Coronary artery (tissue), 2 donors: ENCODE results near the gene CBY2.
"Not testable (repeated sequence)": the region's sequence is repeated elsewhere in the genome, so short reads cannot be mapped to it uniquely, and the experiment has no call there.

Source experiments
- DNase-seq: peaks from one replicate; pipeline ENCODE4 v3.0.0-alpha.2; 2017; ENCODE audit warnings: low spot score
- H3K27ac ChIP-seq, 2 donors: fragments of 200-600 bp; sonication (generic); one replicate each; pipeline ENCODE4 v1.5.1; 2016 to 2019
- H3K4me3 ChIP-seq: fragments of 200-600 bp; sonication (generic); 2 replicates; pipeline ENCODE4 v1.5.1; 2016; ENCODE audit warnings: mild to moderate bottlenecking, moderate library complexity
- TF ChIP-seq, protein P1 (sequence below): fragments of 200-600 bp; sonication (generic); IDR thresholded peaks from one replicate; pipeline ENCODE4 v1.5.1; 2019; ENCODE audit warnings: antibody characterized with exemption

The CBY2 gene

DNA sequence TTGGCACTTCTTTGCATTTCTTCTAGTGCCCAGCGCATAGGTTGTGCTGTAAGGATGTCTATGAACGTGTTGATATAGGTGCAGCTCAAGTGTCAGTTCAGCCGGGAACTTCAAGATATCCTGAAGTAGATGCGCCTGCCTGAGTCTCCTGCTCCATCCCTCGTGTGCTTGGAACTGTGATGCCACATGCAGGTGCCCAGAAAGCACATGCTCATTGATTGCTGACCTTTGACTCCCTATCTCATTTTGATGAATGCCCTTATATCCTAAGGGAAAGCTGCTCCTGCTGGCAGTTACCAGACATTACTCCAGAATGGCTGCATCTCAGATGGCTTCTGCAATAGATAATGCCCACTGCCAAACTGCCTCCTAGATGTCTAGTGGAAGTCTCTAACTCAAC lies 40.9 kb downstream of the CBY2 start:
- no peak overlapping the region for H3K27ac ChIP-seq
- no peak for DNase-seq
- no peak overlapping the region for H3K4me3 ChIP-seq
- TF ChIP-seq, protein P1, sequence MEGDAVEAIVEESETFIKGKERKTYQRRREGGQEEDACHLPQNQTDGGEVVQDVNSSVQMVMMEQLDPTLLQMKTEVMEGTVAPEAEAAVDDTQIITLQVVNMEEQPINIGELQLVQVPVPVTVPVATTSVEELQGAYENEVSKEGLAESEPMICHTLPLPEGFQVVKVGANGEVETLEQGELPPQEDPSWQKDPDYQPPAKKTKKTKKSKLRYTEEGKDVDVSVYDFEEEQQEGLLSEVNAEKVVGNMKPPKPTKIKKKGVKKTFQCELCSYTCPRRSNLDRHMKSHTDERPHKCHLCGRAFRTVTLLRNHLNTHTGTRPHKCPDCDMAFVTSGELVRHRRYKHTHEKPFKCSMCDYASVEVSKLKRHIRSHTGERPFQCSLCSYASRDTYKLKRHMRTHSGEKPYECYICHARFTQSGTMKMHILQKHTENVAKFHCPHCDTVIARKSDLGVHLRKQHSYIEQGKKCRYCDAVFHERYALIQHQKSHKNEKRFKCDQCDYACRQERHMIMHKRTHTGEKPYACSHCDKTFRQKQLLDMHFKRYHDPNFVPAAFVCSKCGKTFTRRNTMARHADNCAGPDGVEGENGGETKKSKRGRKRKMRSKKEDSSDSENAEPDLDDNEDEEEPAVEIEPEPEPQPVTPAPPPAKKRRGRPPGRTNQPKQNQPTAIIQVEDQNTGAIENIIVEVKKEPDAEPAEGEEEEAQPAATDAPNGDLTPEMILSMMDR: no peak

DNA sequence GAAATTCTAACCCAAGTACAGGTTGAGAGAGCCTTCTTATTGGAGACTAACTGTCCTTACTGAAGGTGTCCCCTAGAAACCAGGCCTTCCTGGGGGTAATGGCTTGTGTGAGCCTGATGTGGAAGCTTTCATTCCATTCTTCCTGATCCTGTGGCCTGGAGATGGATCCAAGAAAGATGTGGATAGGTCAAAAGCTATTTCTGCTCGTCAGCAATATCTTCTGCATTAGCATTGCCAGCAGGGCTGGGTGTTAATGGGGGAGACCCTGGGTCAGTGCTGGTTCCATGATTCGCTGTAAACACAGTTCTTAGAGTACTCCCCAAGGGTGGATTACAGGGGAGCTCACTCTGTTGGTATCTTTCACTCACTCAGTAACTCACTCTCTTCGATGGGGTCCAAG lies 42.9 kb downstream of the CBY2 start:
- TF ChIP-seq, protein P1: no peak
- Histone ChIP-seq H3K4me3 (no peak overlapping the region), H3K27ac (no peak overlapping the region)
- no peak for DNase-seq

DNA sequence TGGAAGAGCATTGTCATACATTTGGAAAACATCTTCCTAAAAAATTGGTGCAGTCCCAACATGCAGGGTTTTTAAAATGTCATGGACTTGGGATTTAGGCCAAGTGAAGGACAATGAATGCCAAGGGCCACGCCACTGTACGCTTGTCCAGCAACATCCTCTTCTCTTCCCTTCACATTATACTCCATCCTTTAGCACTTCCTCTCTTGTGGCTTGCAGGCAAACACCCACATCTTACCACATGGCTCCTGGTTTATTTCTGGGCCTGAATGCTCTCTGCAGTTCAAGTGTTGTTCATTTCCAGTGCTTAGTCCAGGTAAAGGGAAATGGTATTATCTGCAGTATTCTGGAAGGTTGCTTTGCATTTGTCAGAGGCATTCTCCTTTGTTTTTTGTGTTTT lies 45.0 kb downstream of the CBY2 start:
- DNase-seq: no peak
- Histone ChIP-seq H3K27ac (no peak overlapping the region), H3K4me3 (no peak overlapping the region)
- TF ChIP-seq, protein P1: no peak

DNA sequence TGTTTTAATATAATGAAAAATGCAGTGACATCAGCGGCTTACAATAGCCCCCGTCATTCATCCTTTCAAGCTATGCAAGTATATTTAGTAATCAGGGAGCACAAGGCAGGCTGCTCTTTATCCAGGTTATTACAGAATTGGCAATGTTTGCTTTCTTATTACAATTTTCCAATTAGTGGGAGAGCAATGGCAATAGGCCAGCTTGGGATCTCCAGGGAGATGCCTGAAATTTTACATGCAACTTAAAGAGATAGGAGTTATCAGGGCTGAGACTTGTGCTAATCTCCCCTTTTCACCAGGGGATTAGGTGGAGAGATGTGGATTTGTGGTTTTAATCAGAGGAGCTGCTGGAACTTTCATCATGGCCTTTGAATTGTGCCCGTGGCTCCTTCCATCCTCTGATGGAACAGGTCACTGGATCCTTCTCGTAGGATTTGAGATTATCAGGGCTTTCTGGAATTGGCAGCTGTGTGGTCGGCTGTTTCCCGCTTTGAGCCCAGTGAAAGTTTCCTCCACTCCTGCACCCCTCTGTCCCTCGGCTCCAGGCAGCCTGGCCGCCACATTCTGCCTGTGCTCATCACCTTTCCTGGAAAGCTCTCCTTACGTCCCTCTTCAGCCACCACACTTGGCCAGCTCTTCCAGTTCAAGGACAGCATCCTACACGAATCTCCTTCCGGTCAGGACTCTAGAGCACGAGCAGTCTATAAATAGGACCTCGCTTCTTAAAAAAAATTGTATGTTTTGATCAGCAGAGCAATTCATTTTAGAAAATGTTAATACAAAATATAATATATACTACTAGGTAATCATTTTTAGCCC lies 47.0 kb downstream of the CBY2 start:
- TF ChIP-seq, protein P1: no peak
- no peak overlapping the region for H3K27ac ChIP-seq
- DNase-seq: no peak
- no peak overlapping the region for H3K4me3 ChIP-seq

DNA sequence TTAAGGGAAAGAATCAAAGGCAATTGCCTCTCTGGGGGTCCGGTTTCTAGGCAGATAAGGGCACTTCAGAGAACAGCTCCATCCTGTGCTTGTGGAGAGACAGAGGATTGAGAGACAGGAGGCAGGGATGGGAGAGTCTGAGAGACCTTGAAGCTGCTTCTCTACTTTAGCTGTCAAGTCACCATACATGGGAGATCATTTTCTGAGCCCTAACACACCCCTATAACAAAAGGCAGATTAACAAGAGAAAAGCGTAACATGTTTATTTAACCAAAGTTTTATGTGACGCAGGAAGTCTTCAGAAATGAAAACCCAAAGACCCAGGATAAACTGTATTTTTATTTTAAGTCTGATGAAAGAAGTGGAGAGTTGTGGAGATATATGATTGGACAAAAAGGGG lies 48.4 kb downstream of the CBY2 start:
- Histone ChIP-seq H3K4me3 (no peak overlapping the region), H3K27ac (no peak overlapping the region)
- TF ChIP-seq, protein P1: no peak
- no peak for DNase-seq

DNA sequence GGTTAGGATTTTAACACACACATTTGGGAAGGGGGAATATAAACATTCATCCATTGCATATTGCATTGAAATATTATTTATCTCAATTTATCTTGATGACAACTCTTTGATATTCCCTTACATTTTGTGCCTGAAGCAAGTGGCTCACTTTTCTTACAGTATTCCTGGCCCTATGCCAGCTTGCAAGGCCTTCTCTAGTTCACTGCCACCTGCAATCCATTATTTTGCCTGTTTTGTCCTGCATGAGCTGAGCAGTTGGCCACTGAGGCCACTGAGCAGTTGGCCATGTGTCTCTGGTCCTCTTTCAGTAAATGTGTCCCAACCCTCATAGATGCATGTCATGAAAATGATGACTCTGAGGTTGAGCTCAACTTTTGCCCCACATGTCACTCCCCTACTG lies 49.8 kb downstream of the CBY2 start:
- TF ChIP-seq, protein P1: no peak
- no peak overlapping the region for H3K4me3 ChIP-seq
- DNase-seq: no peak
- H3K27ac ChIP-seq: no peak overlapping the region

DNA sequence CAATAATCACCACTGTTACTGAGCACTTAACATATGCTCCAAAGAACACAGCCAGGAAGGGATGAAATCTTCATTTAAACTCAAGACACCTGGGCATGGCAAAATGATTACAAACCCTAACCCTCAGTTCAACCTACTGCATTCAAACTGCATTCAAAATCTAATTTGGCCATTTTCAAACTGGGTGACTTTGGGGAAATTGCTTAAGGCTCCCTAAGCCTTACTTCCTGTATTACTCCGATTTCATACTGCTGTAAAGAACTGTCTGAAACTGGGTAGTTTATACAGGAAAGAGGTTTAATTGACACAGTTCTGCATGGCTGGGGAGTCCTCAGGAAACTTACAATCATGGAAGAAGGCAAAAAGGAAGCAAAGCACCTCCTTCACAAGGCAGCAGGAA lies 50.4 kb downstream of the CBY2 start:
- TF ChIP-seq, protein P1: no peak
- no peak for DNase-seq
- Histone ChIP-seq H3K4me3 (no peak overlapping the region), H3K27ac (no peak overlapping the region)

DNA sequence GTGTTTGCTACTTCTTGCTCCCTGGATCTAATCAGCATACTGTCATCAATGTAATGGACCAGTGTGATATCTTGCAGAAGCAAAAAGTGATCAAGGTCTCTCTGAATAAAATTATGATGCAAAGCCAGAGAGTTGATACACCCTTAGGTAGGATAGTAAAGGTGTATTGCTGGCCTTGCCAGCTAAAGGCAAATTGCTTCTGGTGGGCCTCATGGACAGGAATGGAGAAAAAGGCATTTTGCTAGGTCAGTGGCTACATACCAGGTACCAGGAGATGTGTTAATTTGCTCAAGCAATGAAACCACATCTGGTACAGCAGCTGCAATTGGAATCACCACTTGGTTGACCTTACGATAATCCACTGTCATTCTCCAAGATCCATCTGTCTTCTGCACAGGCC lies 54.4 kb downstream of the CBY2 start:
- not testable (repeated sequence) for H3K27ac ChIP-seq, H3K4me3 ChIP-seq, DNase-seq

DNA sequence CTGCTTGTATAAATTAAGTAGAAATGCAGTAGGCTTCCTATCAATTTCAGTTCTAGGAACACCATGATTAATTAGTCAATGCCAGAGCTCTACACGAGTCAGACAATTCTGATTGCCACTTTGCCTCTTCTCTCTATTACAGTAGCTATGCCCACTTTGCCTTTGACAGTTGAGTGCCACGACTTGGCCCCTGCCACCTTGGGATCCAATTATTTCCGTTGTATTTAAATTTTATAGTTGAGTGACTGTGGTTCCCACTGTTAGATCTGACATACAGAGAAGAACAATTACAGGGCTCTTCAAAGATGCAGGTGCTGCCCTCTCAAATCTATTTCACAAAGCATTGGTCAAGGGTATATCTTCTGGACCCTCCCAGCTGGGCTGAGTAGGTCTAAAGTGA lies 55.5 kb downstream of the CBY2 start:
- DNase-seq, H3K27ac ChIP-seq, H3K4me3 ChIP-seq: not testable (repeated sequence)
